NCI-H146 (cell line): Measurements from ENCODE around the gene DNAJC27.

Experiments
- DNase-seq: peaks from one replicate; lab custom pipeline; 2025; lab: John Stamatoyannopoulos, UW

Gene DNAJC27

GRCh38 chr2:24970483-24971285 lies 1.1 kb downstream of the DNAJC27 start:
- DNase-seq: peak; percentile 36

GRCh38 chr2:24969784-24970183 lies 2.0 kb downstream of the DNAJC27 start:
- no peak for DNase-seq

GRCh38 chr2:24961903-24962302 lies 9.9 kb downstream of the DNAJC27 start:
- DNase-seq: no peak

- no peak for DNase-seq
These were observed 12.0 kb downstream of the DNAJC27 start for GRCh38 chr2:24959761-24960160.

- no peak for DNase-seq
These were observed 13.3 kb downstream of the DNAJC27 start for GRCh38 chr2:24958411-24958935.

- DNase-seq: no peak
These were observed 13.8 kb downstream of the DNAJC27 start for GRCh38 chr2:24957976-24958375.

GRCh38 chr2:24957221-24957620 lies 14.5 kb downstream of the DNAJC27 start:
- no peak for DNase-seq

GRCh38 chr2:24955921-24956320 lies 15.8 kb downstream of the DNAJC27 start:
- DNase-seq: no peak

- DNase-seq: no peak
These were observed 16.5 kb downstream of the DNAJC27 start for GRCh38 chr2:24955232-24955631.

GRCh38 chr2:24950102-24950501 lies 21.7 kb downstream of the DNAJC27 start:
- no peak for DNase-seq

GRCh38 chr2:24948506-24948905 lies 23.2 kb downstream of the DNAJC27 start:
- DNase-seq: no peak

- no peak for DNase-seq
These were observed 24.1 kb downstream of the DNAJC27 start for GRCh38 chr2:24947561-24948157.

- DNase-seq: no peak
These were observed 25.8 kb downstream of the DNAJC27 start for GRCh38 chr2:24945907-24946306.

- DNase-seq: no peak
These were observed 28.2 kb downstream of the DNAJC27 start for GRCh38 chr2:24943427-24944053.

GRCh38 chr2:24939353-24939752 lies 32.4 kb downstream of the DNAJC27 start:
- DNase-seq: no peak

- DNase-seq: no peak
These were observed 34.5 kb downstream of the DNAJC27 start for GRCh38 chr2:24937236-24937635.

- DNase-seq: no peak
These were observed 36.6 kb downstream of the DNAJC27 start for GRCh38 chr2:24935145-24935544.

- DNase-seq: no peak
These were observed 39.0 kb downstream of the DNAJC27 start for GRCh38 chr2:24932715-24933114.

- no peak for DNase-seq
These were observed 41.0 kb downstream of the DNAJC27 start for GRCh38 chr2:24930768-24931167.

- no peak for DNase-seq
These were observed 42.5 kb downstream of the DNAJC27 start for GRCh38 chr2:24929230-24929629.

- DNase-seq: no peak
These were observed 43.7 kb downstream of the DNAJC27 start for GRCh38 chr2:24928036-24928435.

- peak; percentile 51 for DNase-seq
These were observed 45.0 kb downstream of the DNAJC27 start for GRCh38 chr2:24926602-24927252.
